Measurements from ENCODE around the gene FXN.

GRCh38 chr9:69009708-69010107, 25.8 kb upstream of the FXN start:
- TF ChIP-seq, protein P1, sequence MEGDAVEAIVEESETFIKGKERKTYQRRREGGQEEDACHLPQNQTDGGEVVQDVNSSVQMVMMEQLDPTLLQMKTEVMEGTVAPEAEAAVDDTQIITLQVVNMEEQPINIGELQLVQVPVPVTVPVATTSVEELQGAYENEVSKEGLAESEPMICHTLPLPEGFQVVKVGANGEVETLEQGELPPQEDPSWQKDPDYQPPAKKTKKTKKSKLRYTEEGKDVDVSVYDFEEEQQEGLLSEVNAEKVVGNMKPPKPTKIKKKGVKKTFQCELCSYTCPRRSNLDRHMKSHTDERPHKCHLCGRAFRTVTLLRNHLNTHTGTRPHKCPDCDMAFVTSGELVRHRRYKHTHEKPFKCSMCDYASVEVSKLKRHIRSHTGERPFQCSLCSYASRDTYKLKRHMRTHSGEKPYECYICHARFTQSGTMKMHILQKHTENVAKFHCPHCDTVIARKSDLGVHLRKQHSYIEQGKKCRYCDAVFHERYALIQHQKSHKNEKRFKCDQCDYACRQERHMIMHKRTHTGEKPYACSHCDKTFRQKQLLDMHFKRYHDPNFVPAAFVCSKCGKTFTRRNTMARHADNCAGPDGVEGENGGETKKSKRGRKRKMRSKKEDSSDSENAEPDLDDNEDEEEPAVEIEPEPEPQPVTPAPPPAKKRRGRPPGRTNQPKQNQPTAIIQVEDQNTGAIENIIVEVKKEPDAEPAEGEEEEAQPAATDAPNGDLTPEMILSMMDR (IDR thresholded peaks at IDR 0.05), result no peak
- no peak for TF ChIP-seq POLR2A (IDR thresholded peaks at IDR 0.05)
- no peak for TF ChIP-seq POLR2AphosphoS5 (IDR thresholded peaks at IDR 0.05)

Data from breast epithelium (tissue), 3 donors.